Panc1 (cell line): ENCODE data around the gene METTL21C. TPM values are rescaled to one million over a fixed set of nuclear protein-coding genes. Genes with fewer than 3 reads are reported as not detected.

Source experiments
- ATAC-seq: fragments of 200-7000 bp; cut with Tn5 transposase; 2 replicates; pipeline ENCODE4 v1.9.1; 2020; ENCODE audit warnings: mild to moderate bottlenecking, moderate library complexity
- BruUV-seq: library from RNA; stranded (reverse); fragments of 400-500 nt; replicated peaks from 2 replicates; lab custom pipeline; 2021; lab: Mats Ljungman, UMichigan
- CTCF ChIA-PET: fragments of 300-600 bp; sonication (Branson Sonifier 250); formaldehyde crosslinking; loops from one replicate; lab custom pipeline; 2022; ENCODE audit warnings: antibody characterized with exemption; lab: Charles Lee
- POLR2A ChIA-PET: fragments of 300-600 bp; sonication (Branson Sonifier 250); formaldehyde crosslinking; loops from one replicate; lab custom pipeline; 2022; ENCODE audit warnings: antibody characterized with exemption; lab: Charles Lee
- DNase-seq: peaks from one replicate; pipeline ENCODE4 v3.0.0-alpha.2; 2010; ENCODE audit warnings: low read depth, low spot score
- H3K27ac ChIP-seq: 2 replicates; pipeline ENCODE4 v1.5.1; 2011; ENCODE audit warnings: mild to moderate bottlenecking, low read length, inconsistent platforms
- H3K27me3 ChIP-seq: fragments of 200-500 bp; sonication (Bioruptor generic); 2 replicates; pipeline ENCODE4 v1.6.0; 2014; ENCODE audit warnings: low read length, inconsistent platforms; ENCODE audit not compliant: control insufficient read depth, insufficient read depth
- H3K36me3 ChIP-seq: fragments of 200-500 bp; sonication (Bioruptor generic); 2 replicates; pipeline ENCODE4 v1.5.1; 2014; ENCODE audit warnings: inconsistent platforms, mild to moderate bottlenecking, low read length, moderate library complexity; ENCODE audit not compliant: control insufficient read depth, insufficient read depth
- H3K4me1 ChIP-seq: 2 replicates; pipeline ENCODE4 v1.5.1; 2011; ENCODE audit warnings: inconsistent platforms, mild to moderate bottlenecking, low read length, moderate library complexity; ENCODE audit not compliant: control insufficient read depth, insufficient read depth
- H3K4me3 ChIP-seq, 2 experiments: 2 replicates each; pipeline ENCODE4 v1.5.1; 2011 to 2012; ENCODE audit warnings: low read depth in 2 of 2, low read length in 2 of 2, mild to moderate bottlenecking in 2 of 2, inconsistent platforms in 1 of 2, moderate library complexity in 1 of 2
- H3K9me3 ChIP-seq: fragments of 200-500 bp; sonication (Bioruptor generic); 2 replicates; pipeline ENCODE4 v1.5.1; 2014; ENCODE audit warnings: low read depth, mild to moderate bottlenecking, inconsistent platforms, low read length, moderate library complexity; ENCODE audit not compliant: control insufficient read depth, insufficient read depth
- CTCF ChIP-seq: fragments of 450-650 bp; IDR thresholded peaks from 2 replicates; pipeline ENCODE4 v1.5.1; 2017; ENCODE audit warnings: mild to moderate bottlenecking
- POLR2AphosphoS5 ChIP-seq: IDR thresholded peaks from 2 replicates; pipeline ENCODE4 v1.6.1; 2012; ENCODE audit warnings: mild to moderate bottlenecking, low read depth, low read length, moderate library complexity
- REST ChIP-seq, 2 experiments: IDR thresholded peaks; 2 replicates each; pipeline ENCODE4 v1.6.1; 2011 to 2012; ENCODE audit warnings: low read depth in 2 of 2, control low read depth in 1 of 2, low read length in 1 of 2, mild to moderate bottlenecking in 1 of 2, moderate library complexity in 1 of 2; ENCODE audit not compliant: insufficient read depth in 1 of 2
- SIN3A ChIP-seq: IDR thresholded peaks from 2 replicates; pipeline ENCODE4 v1.6.1; 2012; ENCODE audit warnings: low read depth, mild to moderate bottlenecking, low read length, moderate library complexity, borderline replicate concordance; ENCODE audit not compliant: insufficient read depth
- TCF7L2 ChIP-seq: IDR thresholded peaks from 2 replicates; pipeline ENCODE4 v1.6.1; 2011; ENCODE audit warnings: mild to moderate bottlenecking, low read depth, low read length, inconsistent platforms
- in situ Hi-C: cut with HindIII; loops from 2 replicates; pipeline ENCODE4 v1.10.0; 2016; ENCODE audit warnings: low sequenced_read_pairs, low pct_unique_long_range_greater_than_20kb
- intact Hi-C: fragments of 100-400 bp; cut with micrococcal nuclease; formaldehyde crosslinking; loops from one replicate; pipeline ENCODE4 v1.10.0; 2022; ENCODE audit not compliant: unreplicated experiment
- total RNA-seq: library from RNA; stranded (reverse); gene quantifications from one replicate; pipeline ENCODE4 v1.2.1, GENCODE V29; 2021; ENCODE audit not compliant: unreplicated experiment

The METTL21C gene
- total RNA-seq, 1 experiment from 2014 or later, result not detected

DNA sequence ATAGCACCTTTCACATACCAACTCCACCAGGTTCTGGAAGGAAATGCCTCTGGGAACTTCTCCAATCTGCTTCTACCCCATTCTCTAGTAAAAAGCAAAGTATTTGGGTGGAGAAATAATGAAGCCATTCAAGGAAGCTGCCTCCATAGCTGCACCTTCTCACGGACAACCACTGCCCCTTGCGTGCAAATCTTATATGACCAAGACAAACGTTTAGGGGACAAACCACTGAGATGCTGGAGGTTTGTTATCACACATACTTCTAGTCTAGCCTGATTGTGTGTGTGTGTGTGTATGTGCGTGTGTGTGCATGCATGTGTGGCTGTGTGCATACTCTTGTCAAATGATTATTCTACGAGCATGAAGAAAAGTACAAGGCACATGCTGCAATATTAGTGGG is 6.5 kb upstream of the METTL21C start:
- POLR2A ChIA-PET, result interaction anchor here (0.7 kb wide), 1 partner anchor 25 kb away, joined by 3 read pairs; no protein-coding TSS in a partner anchor
- TF ChIP-seq REST (IDR thresholded peaks at IDR 0.05; ENCODE audit: insufficient read depth in 1 of 2, low read depth in 2 of 2, low read length in 1 of 2) (no peak), CTCF (no peak), POLR2AphosphoS5 (no peak), SIN3A (no peak), TCF7L2 (no peak)
- intact Hi-C loops, result no loop called here
- in situ Hi-C loops, result no loop called here
- no TSS peak for BruUV-seq
- ATAC-seq (no peak), DNase-seq (no peak)
- CTCF ChIA-PET, result no interaction called here
- H3K27me3 ChIP-seq, result no peaks in the 10 kb centered on the region
- H3K36me3 ChIP-seq, result no peaks in the 10 kb centered on the region
- no peaks in the 10 kb centered on the region for H3K4me1 ChIP-seq
- no peak overlapping the region for H3K4me3 ChIP-seq
- H3K9me3 ChIP-seq, result no peaks in the 10 kb centered on the region
- no peak overlapping the region for H3K27ac ChIP-seq

- Histone ChIP-seq H3K9me3 (no peaks in the 10 kb centered on the region), H3K27me3 (no peaks in the 10 kb centered on the region), H3K36me3 (no peaks in the 10 kb centered on the region), H3K4me1 (no peaks in the 10 kb centered on the region), H3K4me3 (no peak overlapping the region), H3K27ac (no peak overlapping the region)
- no peak for TF ChIP-seq TCF7L2
- TF ChIP-seq REST (IDR thresholded peaks at IDR 0.05; ENCODE audit: insufficient read depth in 1 of 2, low read depth in 2 of 2, low read length in 1 of 2), result no peak
- CTCF ChIA-PET, result no interaction called here
- no peak for ATAC-seq
- in situ Hi-C loops, result no loop called here
- BruUV-seq, result no TSS peak
- intact Hi-C loops, result no loop called here
- no peak for DNase-seq
- POLR2A ChIA-PET, result no interaction called here
Measured at GRCh38 chr13:102700088-102701031, 5.5 kb upstream of the METTL21C start.
